ENCODE measurements around the gene NOD1. TPM values are rescaled to one million over a fixed set of nuclear protein-coding genes. Genes with fewer than 3 reads are reported as not detected.
"Not testable (repeated sequence)": the region's sequence is repeated elsewhere in the genome, so short reads cannot be mapped to it uniquely, and the experiment has no call there.

NOD1 gene
- polyA plus RNA-seq, 3 donors, result 7.2 to 8.5 (median 8.1) TPM

- no peak for DNase-seq (ENCODE audit: low read depth in 3 of 3, low spot score in 2 of 3)
Measured at GRCh38 chr7:30423788-30424505, 54.6 kb downstream of the NOD1 start.

- DNase-seq (ENCODE audit: low read depth in 3 of 3, low spot score in 2 of 3), result no peak
Measured at GRCh38 chr7:30422922-30423321, 55.7 kb downstream of the NOD1 start.

GRCh38 chr7:30421647-30422196 is 56.9 kb downstream of the NOD1 start:
- DNase-seq (ENCODE audit: low read depth in 3 of 3, low spot score in 2 of 3), result no peak

GRCh38 chr7:30420662-30421061 is 57.9 kb downstream of the NOD1 start:
- no peak for DNase-seq (ENCODE audit: low read depth in 3 of 3, low spot score in 2 of 3)

- DNase-seq (ENCODE audit: low read depth in 3 of 3, low spot score in 2 of 3), result not testable (repeated sequence)
Measured at GRCh38 chr7:30420080-30420479, 58.5 kb downstream of the NOD1 start.

GRCh38 chr7:30413864-30414263 is 64.7 kb downstream of the NOD1 start:
- no peak for DNase-seq (ENCODE audit: low read depth in 3 of 3, low spot score in 2 of 3)

GRCh38 chr7:30412782-30413504 is 65.6 kb downstream of the NOD1 start:
- DNase-seq (ENCODE audit: low read depth in 3 of 3, low spot score in 2 of 3), result peak in 2 of 3 donors; percentile 49 to 52

GRCh38 chr7:30411897-30412296 is 66.7 kb downstream of the NOD1 start:
- DNase-seq (ENCODE audit: low read depth in 3 of 3, low spot score in 2 of 3), result no peak

- no peak for DNase-seq (ENCODE audit: low read depth in 3 of 3, low spot score in 2 of 3)
Measured at GRCh38 chr7:30411173-30411572, 67.4 kb downstream of the NOD1 start.

GRCh38 chr7:30406664-30407425 is 71.7 kb downstream of the NOD1 start:
- no peak for DNase-seq (ENCODE audit: low read depth in 3 of 3, low spot score in 2 of 3)

- no peak for DNase-seq (ENCODE audit: low read depth in 3 of 3, low spot score in 2 of 3)
Measured at GRCh38 chr7:30405179-30405578, 73.4 kb downstream of the NOD1 start.

- DNase-seq (ENCODE audit: low read depth in 3 of 3, low spot score in 2 of 3), result no peak
Measured at GRCh38 chr7:30403477-30403876, 75.1 kb downstream of the NOD1 start.

GRCh38 chr7:30396389-30396788 is 82.2 kb downstream of the NOD1 start:
- no peak for DNase-seq (ENCODE audit: low read depth in 3 of 3, low spot score in 2 of 3)

- DNase-seq (ENCODE audit: low read depth in 3 of 3, low spot score in 2 of 3), result no peak
Measured at GRCh38 chr7:30395676-30396075, 82.9 kb downstream of the NOD1 start.

- DNase-seq (ENCODE audit: low read depth in 3 of 3, low spot score in 2 of 3), result no peak
Measured at GRCh38 chr7:30391806-30392205, 86.8 kb downstream of the NOD1 start.

GRCh38 chr7:30390736-30391636 is 87.6 kb downstream of the NOD1 start:
- no peak for DNase-seq (ENCODE audit: low read depth in 3 of 3, low spot score in 2 of 3)

- no peak for DNase-seq (ENCODE audit: low read depth in 3 of 3, low spot score in 2 of 3)
Measured at GRCh38 chr7:30389791-30390190, 88.8 kb downstream of the NOD1 start.

- no peak for DNase-seq (ENCODE audit: low read depth in 3 of 3, low spot score in 2 of 3)
Measured at GRCh38 chr7:30382607-30383006, 96.0 kb downstream of the NOD1 start.

GRCh38 chr7:30380824-30381223 is 97.8 kb downstream of the NOD1 start:
- DNase-seq (ENCODE audit: low read depth in 3 of 3, low spot score in 2 of 3), result not testable (repeated sequence)

- no peak for DNase-seq (ENCODE audit: low read depth in 3 of 3, low spot score in 2 of 3)
Measured at GRCh38 chr7:30380294-30380693, 98.3 kb downstream of the NOD1 start.

Measured in right renal cortex interstitium (tissue), 3 donors.